ENCODE results near the gene ALPK3. TPM values are rescaled to one million over a fixed set of nuclear protein-coding genes. Genes with fewer than 3 reads are reported as not detected.

ALPK3 gene
- 0.36 and 0.59 TPM in 2 replicates for total RNA-seq

- no peaks in the 10 kb centered on the region for H3K79me2 ChIP-seq (ENCODE audit: insufficient read depth, low read length)
- no peak within 1 kb of the TSS for H3K27ac ChIP-seq (ENCODE audit: low read depth, low read length)
- no peaks in the 10 kb centered on the region for H4K20me1 ChIP-seq (ENCODE audit: insufficient read depth, low read length)
- H3K4me2 ChIP-seq (ENCODE audit: insufficient read depth, low read length): peak within 1 kb of the TSS; percentile 48
- no peaks in the 10 kb centered on the region for H3K36me3 ChIP-seq (ENCODE audit: insufficient read depth, low read length)
- no peak for TF ChIP-seq CTCF (IDR thresholded peaks at IDR 0.05; ENCODE audit: extremely low read depth, low read depth, low read length)
- peak within 1 kb of the TSS; percentile 29 for H2AFZ ChIP-seq (ENCODE audit: low read length)
- peaks cover 22% of the 10 kb centered on the region for H3K4me1 ChIP-seq (ENCODE audit: insufficient read depth, low read length)
- H3K9me3 ChIP-seq (ENCODE audit: low read depth, low read length): no peaks in the 10 kb centered on the region
- no peaks in the 10 kb centered on the region for H3K27me3 ChIP-seq (ENCODE audit: insufficient read depth, low read length)
- DNase-seq (ENCODE audit: insufficient read length, low spot score, missing footprints): peak; percentile 85
- peak within 1 kb of the TSS; percentile 29 for H3K4me3 ChIP-seq (ENCODE audit: insufficient read depth, low read length)
These were observed at the start of gene ALPK3 for GRCh38 chr15:84816694-84817465. TSS of gene ALPK3 (plus strand) at chr15:84817356. CDS start at chr15:84817453, 97 bp downstream.

- no peak overlapping the region for H2AFZ ChIP-seq (ENCODE audit: low read length)
- no peak for DNase-seq (ENCODE audit: insufficient read length, low spot score, missing footprints)
- no peaks in the 10 kb centered on the region for H3K27me3 ChIP-seq (ENCODE audit: insufficient read depth, low read length)
- TF ChIP-seq CTCF (IDR thresholded peaks at IDR 0.05; ENCODE audit: extremely low read depth, low read depth, low read length): no peak
- no peak overlapping the region for H3K27ac ChIP-seq (ENCODE audit: low read depth, low read length)
- H4K20me1 ChIP-seq (ENCODE audit: insufficient read depth, low read length): peaks cover 21% of the 10 kb centered on the region
- peaks cover 87% of the 10 kb centered on the region for H3K79me2 ChIP-seq (ENCODE audit: insufficient read depth, low read length)
- no peaks in the 10 kb centered on the region for H3K4me1 ChIP-seq (ENCODE audit: insufficient read depth, low read length)
- no peak overlapping the region for H3K4me2 ChIP-seq (ENCODE audit: insufficient read depth, low read length)
- H3K36me3 ChIP-seq (ENCODE audit: insufficient read depth, low read length): peaks cover 22% of the 10 kb centered on the region
- no peaks in the 10 kb centered on the region for H3K9me3 ChIP-seq (ENCODE audit: low read depth, low read length)
- H3K4me3 ChIP-seq (ENCODE audit: insufficient read depth, low read length): no peak overlapping the region
These were observed 45.1 kb upstream of the ALPK3 start for GRCh38 chr15:84772031-84772430.

- TF ChIP-seq CTCF (IDR thresholded peaks at IDR 0.05; ENCODE audit: extremely low read depth, low read depth, low read length): no peak
- H3K27ac ChIP-seq (ENCODE audit: low read depth, low read length): no peak overlapping the region
These were observed 44.7 kb upstream of the ALPK3 start for GRCh38 chr15:84772467-84772866.

GRCh38 chr15:84773716-84774115 lies 43.4 kb upstream of the ALPK3 start:
- Histone ChIP-seq H3K4me3 (ENCODE audit: insufficient read depth, low read length) (no peak overlapping the region), H3K79me2 (ENCODE audit: insufficient read depth, low read length) (peaks cover 88% of the 10 kb centered on the region), H3K4me1 (ENCODE audit: insufficient read depth, low read length) (no peaks in the 10 kb centered on the region), H3K27me3 (ENCODE audit: insufficient read depth, low read length) (no peaks in the 10 kb centered on the region), H4K20me1 (ENCODE audit: insufficient read depth, low read length) (peaks cover 16% of the 10 kb centered on the region), H3K36me3 (ENCODE audit: insufficient read depth, low read length) (peaks cover 12% of the 10 kb centered on the region), H3K9me3 (ENCODE audit: low read depth, low read length) (no peaks in the 10 kb centered on the region), H3K27ac (ENCODE audit: low read depth, low read length) (no peak overlapping the region), H2AFZ (ENCODE audit: low read length) (no peak overlapping the region), H3K4me2 (ENCODE audit: insufficient read depth, low read length) (no peak overlapping the region)
- no peak for DNase-seq (ENCODE audit: insufficient read length, low spot score, missing footprints)
- TF ChIP-seq CTCF (IDR thresholded peaks at IDR 0.05; ENCODE audit: extremely low read depth, low read depth, low read length): no peak

More at GRCh38 chr15:84772467-84772866, 44.7 kb upstream of the ALPK3 start:
- no peak for DNase-seq (ENCODE audit: insufficient read length, low spot score, missing footprints)
- Histone ChIP-seq H3K4me1 (ENCODE audit: insufficient read depth, low read length) (no peaks in the 10 kb centered on the region), H3K27me3 (ENCODE audit: insufficient read depth, low read length) (no peaks in the 10 kb centered on the region), H2AFZ (ENCODE audit: low read length) (no peak overlapping the region), H4K20me1 (ENCODE audit: insufficient read depth, low read length) (peaks cover 17% of the 10 kb centered on the region), H3K4me2 (ENCODE audit: insufficient read depth, low read length) (no peak overlapping the region), H3K36me3 (ENCODE audit: insufficient read depth, low read length) (peaks cover 17% of the 10 kb centered on the region), H3K4me3 (ENCODE audit: insufficient read depth, low read length) (no peak overlapping the region), H3K79me2 (ENCODE audit: insufficient read depth, low read length) (peaks cover 86% of the 10 kb centered on the region), H3K9me3 (ENCODE audit: low read depth, low read length) (no peaks in the 10 kb centered on the region)
